ENCODE measurements around the gene RGMA.

RGMA gene

GRCh38 chr15:93088981-93089726 lies at the start of gene RGMA:
Gene RGMA (minus strand): TSS chr15:93089211. CDS start chr15:93088932, 279 bp downstream.
- no peak for DNase-seq (ENCODE audit: low read depth, low spot score)

GRCh38 chr15:93136606-93137005 lies 47.6 kb upstream of the RGMA start:
- no peak for DNase-seq (ENCODE audit: low read depth, low spot score)

GRCh38 chr15:93135997-93136397 lies 47.0 kb upstream of the RGMA start:
- no peak for DNase-seq (ENCODE audit: low read depth, low spot score)

- no peak for DNase-seq (ENCODE audit: low read depth, low spot score)
Observed at GRCh38 chr15:93135459-93135858, 46.4 kb upstream of the RGMA start.

- DNase-seq (ENCODE audit: low read depth, low spot score), result no peak
Observed at GRCh38 chr15:93131485-93132095, 42.6 kb upstream of the RGMA start.

GRCh38 chr15:93129702-93130488 lies 40.9 kb upstream of the RGMA start:
- DNase-seq (ENCODE audit: low read depth, low spot score), result no peak

GRCh38 chr15:93127286-93127685 lies 38.3 kb upstream of the RGMA start:
- no peak for DNase-seq (ENCODE audit: low read depth, low spot score)

- DNase-seq (ENCODE audit: low read depth, low spot score), result no peak
Observed at GRCh38 chr15:93126599-93126998, 37.6 kb upstream of the RGMA start.

GRCh38 chr15:93126148-93126547 lies 37.1 kb upstream of the RGMA start:
- no peak for DNase-seq (ENCODE audit: low read depth, low spot score)

- no peak for DNase-seq (ENCODE audit: low read depth, low spot score)
Observed at GRCh38 chr15:93124126-93124525, 35.1 kb upstream of the RGMA start.

- DNase-seq (ENCODE audit: low read depth, low spot score), result no peak
Observed at GRCh38 chr15:93121973-93122910, 33.2 kb upstream of the RGMA start.

- DNase-seq (ENCODE audit: low read depth, low spot score), result no peak
Observed at GRCh38 chr15:93121107-93121506, 32.1 kb upstream of the RGMA start.

GRCh38 chr15:93118904-93119303 lies 29.9 kb upstream of the RGMA start:
- no peak for DNase-seq (ENCODE audit: low read depth, low spot score)

- DNase-seq (ENCODE audit: low read depth, low spot score), result no peak
Observed at GRCh38 chr15:93111451-93111850, 22.4 kb upstream of the RGMA start.

GRCh38 chr15:93110502-93111040 lies 21.6 kb upstream of the RGMA start:
- DNase-seq (ENCODE audit: low read depth, low spot score), result no peak

GRCh38 chr15:93109336-93110102 lies 20.5 kb upstream of the RGMA start:
- DNase-seq (ENCODE audit: low read depth, low spot score), result no peak

GRCh38 chr15:93107646-93108045 lies 18.6 kb upstream of the RGMA start:
- no peak for DNase-seq (ENCODE audit: low read depth, low spot score)

- DNase-seq (ENCODE audit: low read depth, low spot score), result no peak
Observed at GRCh38 chr15:93105485-93105884, 16.5 kb upstream of the RGMA start.

- no peak for DNase-seq (ENCODE audit: low read depth, low spot score)
Observed at GRCh38 chr15:93103823-93104222, 14.8 kb upstream of the RGMA start.

- DNase-seq (ENCODE audit: low read depth, low spot score), result no peak
Observed at GRCh38 chr15:93102211-93102610, 13.2 kb upstream of the RGMA start.
